ENCODE data around the gene TNFRSF4.

Gene TNFRSF4

DNA sequence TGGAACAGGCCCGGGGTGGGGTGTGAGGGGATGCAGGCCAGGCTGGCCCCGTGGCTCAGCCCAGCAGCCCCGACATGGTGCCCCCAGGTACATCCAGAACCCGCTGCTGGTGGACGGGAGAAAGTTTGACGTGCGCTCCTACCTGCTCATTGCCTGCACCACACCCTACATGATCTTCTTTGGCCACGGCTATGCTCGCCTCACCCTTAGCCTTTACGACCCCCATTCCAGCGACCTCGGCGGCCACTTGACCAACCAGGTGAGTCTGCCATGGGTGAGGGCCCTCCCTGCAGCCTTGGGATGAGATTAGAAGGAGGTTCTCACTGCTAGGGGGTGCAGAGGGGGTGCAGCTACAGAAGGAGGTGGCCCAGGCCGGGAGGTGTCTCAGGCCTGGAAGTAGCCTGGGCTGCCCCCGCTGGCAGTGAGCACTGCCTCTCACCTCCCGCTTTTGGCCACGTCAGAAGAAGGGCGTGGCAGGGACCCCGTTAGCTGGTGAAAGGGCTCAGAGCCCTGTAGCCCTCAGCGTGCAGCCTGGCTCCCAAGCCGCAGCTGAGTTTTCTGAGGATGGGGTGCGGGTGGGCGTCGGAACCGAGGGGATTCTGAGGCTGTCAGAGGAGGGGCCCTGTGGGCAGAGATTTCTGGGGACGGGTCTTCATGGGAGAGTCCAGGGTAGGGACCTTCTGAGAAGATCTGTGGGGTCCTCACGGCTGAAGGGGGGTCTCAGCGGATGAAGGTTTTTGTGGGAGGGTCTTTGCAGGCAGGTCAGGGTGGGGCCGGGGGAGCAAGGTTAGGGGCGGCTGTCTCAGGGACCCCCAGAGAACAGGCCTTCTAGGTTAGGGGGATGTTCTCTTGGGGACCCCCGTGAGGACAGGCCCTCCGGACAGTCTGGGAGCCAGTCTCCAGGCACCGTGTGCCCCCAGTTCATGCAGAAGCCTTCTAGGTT is 29.8 kb downstream of the TNFRSF4 start:
- Histone ChIP-seq H3K27ac (ENCODE audit: low read depth, low read length) (no peak overlapping the region), H3K36me3 (ENCODE audit: insufficient read depth, low read length) (no peaks in the 10 kb centered on the region), H2AFZ (ENCODE audit: low read length, unreplicated experiment) (no peak overlapping the region), H3K27me3 (ENCODE audit: insufficient read depth, low read length) (no peaks in the 10 kb centered on the region), H3K4me3 (ENCODE audit: low read depth, low read length) (no peak overlapping the region), H3K4me1 (ENCODE audit: control insufficient read depth, insufficient read depth, low read length, unreplicated experiment) (no peaks in the 10 kb centered on the region), H3K79me2 (ENCODE audit: control insufficient read depth, insufficient read depth, low read length, unreplicated experiment) (no peaks in the 10 kb centered on the region)

DNA sequence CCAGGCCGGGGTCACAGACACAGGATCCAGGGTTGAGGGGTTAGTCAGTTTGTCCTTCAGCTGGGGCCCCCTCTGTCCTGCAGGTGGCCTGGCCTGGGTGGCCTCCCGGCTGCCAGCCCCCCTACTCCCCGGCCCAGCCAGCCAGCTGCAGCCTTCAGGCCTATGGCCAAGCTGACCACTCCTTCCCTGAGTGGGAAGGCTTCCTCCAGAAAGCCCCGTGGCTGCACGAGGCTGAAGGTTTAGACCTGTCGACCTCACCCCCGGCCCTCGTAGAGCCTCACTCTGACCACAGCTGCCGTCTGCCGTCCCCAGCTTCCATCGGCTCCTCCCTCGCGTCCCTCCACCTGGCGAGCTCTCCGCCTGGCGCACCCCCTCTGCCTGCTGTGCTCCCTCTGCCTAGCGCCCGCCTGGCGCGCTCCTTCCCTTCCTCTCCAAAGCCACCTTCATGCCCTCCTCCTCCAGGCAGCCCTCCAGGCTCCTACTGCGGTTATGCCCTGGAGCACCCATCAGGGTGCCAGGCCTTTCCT is 30.7 kb downstream of the TNFRSF4 start:
- no peak overlapping the region for H3K27ac ChIP-seq (ENCODE audit: low read depth, low read length)
- H2AFZ ChIP-seq (ENCODE audit: low read length, unreplicated experiment), result no peak overlapping the region
- H3K4me3 ChIP-seq (ENCODE audit: low read depth, low read length), result no peak overlapping the region
- no peaks in the 10 kb centered on the region for H3K36me3 ChIP-seq (ENCODE audit: insufficient read depth, low read length)
- no peaks in the 10 kb centered on the region for H3K79me2 ChIP-seq (ENCODE audit: control insufficient read depth, insufficient read depth, low read length, unreplicated experiment)
- H3K27me3 ChIP-seq (ENCODE audit: insufficient read depth, low read length), result no peaks in the 10 kb centered on the region
- no peaks in the 10 kb centered on the region for H3K4me1 ChIP-seq (ENCODE audit: control insufficient read depth, insufficient read depth, low read length, unreplicated experiment)

DNA sequence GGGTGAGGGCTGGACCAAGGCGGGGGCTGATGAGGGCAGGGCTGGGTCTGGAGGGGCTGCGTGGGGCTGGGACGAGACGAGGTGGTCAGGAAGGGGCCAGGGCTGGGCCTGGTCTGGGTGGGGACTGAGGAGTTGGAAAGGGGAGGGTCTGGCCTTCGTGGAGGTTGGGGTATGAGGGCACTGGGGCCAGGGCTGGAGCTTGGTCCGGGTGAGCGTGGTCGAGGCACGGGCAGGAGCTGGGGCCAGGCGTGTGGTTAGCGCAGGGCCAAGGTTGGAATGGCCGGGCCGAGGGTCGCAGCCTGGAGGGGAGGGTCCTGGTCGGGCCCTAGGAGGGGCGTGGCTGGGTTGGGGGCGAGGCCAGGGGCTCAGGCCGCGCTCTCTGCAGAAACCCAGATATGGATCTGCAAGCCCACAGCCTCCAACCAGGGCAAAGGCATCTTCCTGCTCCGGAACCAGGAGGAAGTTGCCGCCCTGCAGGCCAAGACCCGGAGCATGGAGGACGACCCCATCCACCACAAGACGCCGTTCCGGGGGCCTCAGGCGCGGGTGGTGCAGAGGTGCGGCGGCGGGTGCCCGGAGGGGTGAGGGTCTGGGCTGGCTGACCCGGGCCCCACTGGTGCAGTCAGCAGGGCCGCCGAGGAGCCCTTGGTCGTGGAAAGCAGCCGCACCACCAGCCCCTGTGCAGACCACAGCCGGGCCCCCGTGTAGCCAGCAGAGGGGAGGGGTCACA is 31.3 kb downstream of the TNFRSF4 start:
- Histone ChIP-seq H3K4me3 (ENCODE audit: low read depth, low read length) (no peak overlapping the region), H2AFZ (ENCODE audit: low read length, unreplicated experiment) (no peak overlapping the region), H3K36me3 (ENCODE audit: insufficient read depth, low read length) (no peaks in the 10 kb centered on the region), H3K79me2 (ENCODE audit: control insufficient read depth, insufficient read depth, low read length, unreplicated experiment) (no peaks in the 10 kb centered on the region), H3K4me1 (ENCODE audit: control insufficient read depth, insufficient read depth, low read length, unreplicated experiment) (no peaks in the 10 kb centered on the region), H3K27me3 (ENCODE audit: insufficient read depth, low read length) (peaks cover 2% of the 10 kb centered on the region; the same call in 1 of the 2 replicates), H3K27ac (ENCODE audit: low read depth, low read length) (no peak overlapping the region)

DNA sequence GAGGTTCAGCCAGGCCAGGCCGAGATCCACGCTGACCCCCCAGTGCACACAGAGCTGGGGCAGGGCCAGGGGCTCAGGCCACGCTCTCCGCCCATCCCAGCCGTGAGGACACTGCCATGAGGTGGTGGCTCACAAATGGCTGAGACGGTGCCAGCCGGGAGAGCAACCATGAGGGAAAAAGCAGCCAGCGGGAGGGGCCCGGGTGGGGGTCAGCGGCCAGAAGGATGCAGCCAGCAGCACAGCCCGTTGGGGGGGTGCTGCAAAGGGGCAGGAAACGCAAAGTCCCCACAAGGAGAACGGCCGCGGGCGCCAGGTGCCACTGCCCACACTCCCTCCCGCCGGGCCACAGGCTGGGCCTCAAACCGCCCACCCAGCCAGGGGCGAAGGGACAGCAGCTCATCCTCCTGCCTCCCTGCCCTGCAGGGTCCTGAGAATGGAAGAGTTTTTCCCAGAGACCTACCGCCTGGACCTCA is 32.0 kb downstream of the TNFRSF4 start:
- Histone ChIP-seq H3K27me3 (ENCODE audit: insufficient read depth, low read length) (peaks cover 8% of the 10 kb centered on the region), H3K79me2 (ENCODE audit: control insufficient read depth, insufficient read depth, low read length, unreplicated experiment) (no peaks in the 10 kb centered on the region), H3K36me3 (ENCODE audit: insufficient read depth, low read length) (no peaks in the 10 kb centered on the region), H3K27ac (ENCODE audit: low read depth, low read length) (no peak overlapping the region), H2AFZ (ENCODE audit: low read length, unreplicated experiment) (no peak overlapping the region), H3K4me3 (ENCODE audit: low read depth, low read length) (no peak overlapping the region), H3K4me1 (ENCODE audit: control insufficient read depth, insufficient read depth, low read length, unreplicated experiment) (no peaks in the 10 kb centered on the region)

DNA sequence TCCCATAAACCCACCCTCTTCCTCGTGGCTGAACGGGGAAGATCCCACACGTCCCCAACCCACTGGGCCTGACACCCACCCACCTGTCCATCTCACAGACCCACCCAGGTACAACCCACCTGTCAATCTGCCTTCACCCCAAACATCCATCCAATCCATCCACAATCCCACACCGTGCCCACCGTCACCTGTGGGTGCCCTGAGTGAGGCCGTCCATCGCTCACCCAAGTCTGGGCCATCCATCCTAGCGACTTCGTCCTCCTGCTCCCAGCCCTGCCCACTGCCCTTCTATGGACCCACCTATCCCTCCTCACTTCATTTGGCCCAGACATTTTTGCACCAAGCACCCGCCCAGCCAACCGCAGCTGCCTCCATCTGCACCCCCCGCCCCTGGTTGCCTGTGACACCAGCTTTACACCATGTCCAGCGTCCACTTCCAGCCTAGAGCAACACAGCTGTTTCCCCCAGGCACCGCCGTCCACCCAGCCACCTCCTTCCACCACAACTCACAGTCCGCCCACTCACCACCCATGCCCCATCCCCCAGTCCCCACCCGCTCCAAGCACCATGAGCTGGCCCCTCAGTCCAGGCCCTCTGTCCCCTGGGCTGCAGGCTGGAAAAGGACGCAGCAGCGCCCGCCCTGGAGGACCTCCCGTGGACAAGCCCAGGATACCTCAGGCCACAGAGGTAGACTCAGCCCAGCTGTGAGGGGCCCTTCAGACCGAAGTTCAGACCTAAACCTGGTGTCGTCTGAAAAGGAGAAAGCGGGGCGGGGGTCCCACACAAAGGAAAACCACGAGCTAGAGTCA is 32.6 kb downstream of the TNFRSF4 start:
- Histone ChIP-seq H3K36me3 (ENCODE audit: insufficient read depth, low read length) (no peaks in the 10 kb centered on the region), H3K4me1 (ENCODE audit: control insufficient read depth, insufficient read depth, low read length, unreplicated experiment) (no peaks in the 10 kb centered on the region), H3K27ac (ENCODE audit: low read depth, low read length) (no peak overlapping the region), H3K27me3 (ENCODE audit: insufficient read depth, low read length) (peaks cover 14% of the 10 kb centered on the region), H3K4me3 (ENCODE audit: low read depth, low read length) (no peak overlapping the region), H2AFZ (ENCODE audit: low read length, unreplicated experiment) (no peak overlapping the region), H3K79me2 (ENCODE audit: control insufficient read depth, insufficient read depth, low read length, unreplicated experiment) (no peaks in the 10 kb centered on the region)

DNA sequence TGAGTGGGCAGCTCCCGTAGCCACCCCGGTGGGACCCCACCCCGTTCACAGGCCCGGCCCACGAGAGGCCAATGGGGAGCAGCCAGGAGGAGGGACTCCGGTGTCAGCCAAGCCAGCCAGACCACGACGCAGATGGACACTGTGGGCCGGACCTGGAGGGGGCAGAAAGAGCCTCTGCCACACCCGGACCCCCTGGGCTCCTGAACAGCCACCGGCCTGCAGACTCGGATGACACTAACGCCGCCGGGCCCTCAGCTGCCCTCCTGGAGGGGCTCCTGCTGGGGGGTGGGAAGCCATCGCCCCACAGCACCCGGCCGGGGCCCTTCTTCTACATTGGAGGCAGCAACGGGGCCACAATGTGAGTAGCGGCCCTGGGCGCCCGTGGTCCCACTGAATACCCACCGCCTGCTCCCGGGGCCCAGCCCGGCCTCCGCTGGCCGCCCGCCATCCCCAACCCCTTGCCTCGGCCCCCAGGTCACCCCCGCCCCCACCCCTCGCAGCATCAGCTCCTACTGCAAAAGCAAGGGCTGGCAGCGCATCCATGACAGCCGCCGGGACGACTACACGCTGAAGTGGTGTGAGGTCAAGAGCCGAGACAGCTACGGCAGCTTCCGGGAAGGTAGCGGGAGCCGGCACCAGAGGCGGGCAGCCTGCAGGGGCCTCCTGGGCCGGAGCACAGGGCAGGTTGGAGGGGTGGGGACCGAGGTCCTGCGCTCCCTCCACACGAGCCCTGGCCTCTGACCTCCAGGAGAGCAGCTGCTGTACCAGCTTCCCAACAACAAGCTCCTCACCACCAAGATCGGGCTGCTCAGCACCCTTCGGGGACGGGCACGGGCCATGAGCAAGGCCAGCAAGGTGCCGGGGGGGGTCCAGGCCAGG is 33.7 kb downstream of the TNFRSF4 start:
- Histone ChIP-seq H3K27ac (ENCODE audit: low read depth, low read length) (no peak overlapping the region), H2AFZ (ENCODE audit: low read length, unreplicated experiment) (no peak overlapping the region), H3K27me3 (ENCODE audit: insufficient read depth, low read length) (peaks cover 24% of the 10 kb centered on the region), H3K4me3 (ENCODE audit: low read depth, low read length) (no peak overlapping the region), H3K4me1 (ENCODE audit: control insufficient read depth, insufficient read depth, low read length, unreplicated experiment) (no peaks in the 10 kb centered on the region), H3K36me3 (ENCODE audit: insufficient read depth, low read length) (no peaks in the 10 kb centered on the region), H3K79me2 (ENCODE audit: control insufficient read depth, insufficient read depth, low read length, unreplicated experiment) (no peaks in the 10 kb centered on the region)

DNA sequence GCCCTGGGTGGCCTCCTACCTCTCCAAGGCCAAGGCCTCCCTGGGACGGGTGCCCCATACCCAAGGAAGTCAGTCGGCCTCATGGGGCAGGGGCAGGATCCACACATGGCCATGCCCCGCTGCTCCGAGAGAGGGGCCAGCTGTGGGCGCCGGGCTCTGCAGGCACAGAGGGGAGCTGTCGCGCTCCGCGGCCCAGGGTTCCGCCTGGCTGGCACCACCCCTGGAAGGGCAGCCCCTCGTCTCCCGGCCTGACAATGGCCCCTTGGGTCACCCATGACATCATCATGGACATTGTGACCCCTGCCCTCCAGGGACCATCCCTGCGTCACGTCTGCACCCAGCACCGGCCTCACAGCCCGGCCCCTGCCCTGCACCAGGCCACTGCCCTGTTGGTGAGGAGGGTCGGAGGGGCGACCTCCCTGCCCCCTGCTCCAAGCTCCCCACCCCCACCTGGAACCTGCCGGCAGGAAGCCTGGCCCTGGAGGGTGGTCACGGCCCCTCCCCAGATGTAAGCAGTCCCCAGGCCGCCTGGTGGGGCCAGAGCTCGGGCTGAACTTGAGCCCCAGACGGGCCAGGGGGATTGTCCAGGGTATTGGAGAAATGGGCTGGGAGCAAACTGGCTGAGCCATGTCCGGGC is 34.5 kb downstream of the TNFRSF4 start:
- no peak overlapping the region for H3K27ac ChIP-seq (ENCODE audit: low read depth, low read length)
- no peak overlapping the region for H2AFZ ChIP-seq (ENCODE audit: low read length, unreplicated experiment)
- H3K4me1 ChIP-seq (ENCODE audit: control insufficient read depth, insufficient read depth, low read length, unreplicated experiment), result no peaks in the 10 kb centered on the region
- no peak overlapping the region for H3K4me3 ChIP-seq (ENCODE audit: low read depth, low read length)
- peaks cover 26% of the 10 kb centered on the region for H3K27me3 ChIP-seq (ENCODE audit: insufficient read depth, low read length)
- no peaks in the 10 kb centered on the region for H3K36me3 ChIP-seq (ENCODE audit: insufficient read depth, low read length)
- H3K79me2 ChIP-seq (ENCODE audit: control insufficient read depth, insufficient read depth, low read length, unreplicated experiment), result no peaks in the 10 kb centered on the region

DNA sequence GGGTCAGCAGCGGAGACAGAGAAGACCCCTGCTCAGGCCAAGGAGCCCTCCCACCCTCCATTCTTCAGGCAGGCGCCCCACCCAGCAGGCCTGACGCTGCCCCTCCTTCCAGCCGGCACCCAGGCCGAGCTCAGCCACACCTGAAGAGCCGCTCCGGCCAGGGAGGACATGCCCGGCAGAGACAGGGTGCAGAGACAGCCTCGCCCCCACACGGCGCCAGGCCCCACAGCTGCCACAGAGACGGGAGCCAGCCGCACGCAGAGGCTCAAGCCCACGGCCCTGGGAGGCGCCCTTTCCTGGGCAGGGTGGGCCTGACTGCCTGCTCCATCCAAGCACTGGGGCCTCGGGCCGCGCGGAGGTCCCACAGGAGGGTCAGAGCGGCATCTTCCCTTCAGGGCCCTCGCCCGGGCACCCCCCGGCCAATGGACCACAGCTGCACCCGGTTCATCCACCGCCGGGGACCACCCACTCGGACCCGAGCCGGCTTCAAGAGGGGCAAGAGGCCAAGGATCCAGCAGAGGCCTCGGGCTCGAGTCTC is 35.1 kb downstream of the TNFRSF4 start:
- Histone ChIP-seq H3K27me3 (ENCODE audit: insufficient read depth, low read length) (peaks cover 32% of the 10 kb centered on the region), H2AFZ (ENCODE audit: low read length, unreplicated experiment) (no peak overlapping the region), H3K4me1 (ENCODE audit: control insufficient read depth, insufficient read depth, low read length, unreplicated experiment) (no peaks in the 10 kb centered on the region), H3K4me3 (ENCODE audit: low read depth, low read length) (no peak overlapping the region), H3K36me3 (ENCODE audit: insufficient read depth, low read length) (no peaks in the 10 kb centered on the region), H3K27ac (ENCODE audit: low read depth, low read length) (no peak overlapping the region), H3K79me2 (ENCODE audit: control insufficient read depth, insufficient read depth, low read length, unreplicated experiment) (no peaks in the 10 kb centered on the region)

DNA sequence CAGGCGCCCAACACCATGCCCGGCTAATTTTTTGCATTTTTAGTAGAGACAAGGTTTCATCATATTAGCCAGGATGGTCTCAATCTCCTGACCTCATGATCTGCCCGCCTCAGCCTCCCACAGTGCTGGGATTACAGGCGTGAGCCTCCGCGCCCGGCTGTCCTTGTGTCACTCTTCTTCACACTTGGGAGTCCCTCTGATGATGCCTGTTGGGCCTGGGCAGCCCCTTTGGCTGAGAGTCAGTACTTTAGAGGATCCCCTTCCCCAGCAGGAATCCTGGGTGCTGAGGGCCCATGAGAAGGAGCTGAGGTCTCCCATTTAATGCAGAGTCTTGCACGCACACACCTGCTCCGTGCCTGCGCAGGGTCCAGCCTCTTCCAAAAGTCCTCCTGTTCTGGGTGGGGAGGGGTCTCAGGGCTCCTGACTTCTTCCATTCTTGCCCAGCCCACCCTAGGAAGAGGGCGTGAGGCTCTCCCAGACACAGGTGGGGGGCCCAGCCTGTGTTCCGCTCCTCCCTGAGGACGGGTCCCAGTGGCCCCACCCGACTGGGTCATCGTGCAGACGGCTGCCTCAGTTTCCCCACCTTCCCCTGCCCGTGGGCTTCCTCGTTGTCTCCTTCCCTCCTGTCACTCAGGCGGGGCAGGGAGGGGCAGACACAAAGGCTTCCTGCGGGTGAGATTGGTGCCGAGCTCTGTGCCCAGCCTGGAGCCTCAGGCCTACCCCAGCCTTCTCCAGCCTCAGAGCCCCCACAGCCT is 36.3 kb downstream of the TNFRSF4 start:
- Histone ChIP-seq H3K27ac (ENCODE audit: low read depth, low read length) (no peak overlapping the region), H2AFZ (ENCODE audit: low read length, unreplicated experiment) (no peak overlapping the region), H3K4me3 (ENCODE audit: low read depth, low read length) (no peak overlapping the region), H3K27me3 (ENCODE audit: insufficient read depth, low read length) (peaks cover 43% of the 10 kb centered on the region), H3K4me1 (ENCODE audit: control insufficient read depth, insufficient read depth, low read length, unreplicated experiment) (peaks cover 2% of the 10 kb centered on the region), H3K79me2 (ENCODE audit: control insufficient read depth, insufficient read depth, low read length, unreplicated experiment) (no peaks in the 10 kb centered on the region), H3K36me3 (ENCODE audit: insufficient read depth, low read length) (no peaks in the 10 kb centered on the region)

All from ACC112 (cell line).